Left lung (tissue), 10 donors: ENCODE measurements around the gene SYNJ2. TPM values are rescaled to one million over a fixed set of nuclear protein-coding genes. Genes with fewer than 3 reads are reported as not detected.

Experiments
- ATAC-seq: fragments of 200-7000 bp; cut with Tn5 transposase; one replicate; pipeline ENCODE4 v1.9.1; 2020; ENCODE audit warnings: moderate library complexity
- DNase-seq, 4 donors: peaks; one replicate each; pipeline ENCODE4 v3.0.0-alpha.2; 2013 to 2020
- H3K27ac ChIP-seq, 2 donors: fragments of 200-600 bp; sonication (generic) in 1 of 2; one replicate each; pipeline versions ENCODE4 v1.5.0 to v1.8.0; 2020 to 2021
- H3K27me3 ChIP-seq, 2 donors: fragments of 200-600 bp; sonication (generic) in 1 of 2; one replicate each; pipeline versions ENCODE4 v1.5.0 to v1.8.0; 2020 to 2021
- H3K36me3 ChIP-seq, 2 donors: fragments of 200-600 bp; sonication (generic) in 1 of 2; one replicate each; pipeline versions ENCODE4 v1.5.0 to v1.8.0; 2020 to 2021
- H3K4me1 ChIP-seq, 2 donors: fragments of 200-600 bp; one replicate each; pipeline ENCODE4 v1.8.0; 2021
- H3K4me3 ChIP-seq, 2 donors: fragments of 200-600 bp; sonication (generic) in 1 of 2; one replicate each; pipeline versions ENCODE4 v1.5.0 to v1.8.0; 2020 to 2021; ENCODE audit warnings: mild to moderate bottlenecking in 1 of 2
- H3K9me3 ChIP-seq, 2 donors: fragments of 200-600 bp; sonication (generic) in 1 of 2; one replicate each; pipeline versions ENCODE4 v1.5.0 to v1.8.0; 2020 to 2021
- intact Hi-C, 2 donors: fragments of 100-400 bp; cut with DNase I; formaldehyde crosslinking; loops; one replicate each; pipeline versions ENCODE4 v1.11.2 to v1.14.2; 2022
- polyA plus RNA-seq, 6 donors: library from polyadenylated mRNA; unstranded; fragments of 120-200 nt; gene quantifications; one replicate each; pipeline ENCODE4 v1.2.1, GENCODE V29; 2013; ENCODE audit not compliant: insufficient read length in 6 of 6
- total RNA-seq, 2 donors: library from RNA; stranded (reverse); fragmentation: NEBNext Ultra II Directional; extraction: Animal tissue kit (Norgen Biotek cat#: 25700); gene quantifications; one replicate each; pipeline ENCODE4 v1.2.1, GENCODE V29; 2021
- TF ChIP-seq, protein P1 (sequence below), 2 donors: fragments of 200-600 bp; sonication (generic) in 1 of 2; IDR thresholded peaks; one replicate each; pipeline versions ENCODE4 v1.5.0 to v1.8.0; 2021; ENCODE audit warnings: antibody characterized with exemption in 2 of 2
- donor health status: DM: no; HTN: yes; CAD: no.
- donor health status: DM: no; HTN: no; CAD: no.

Gene SYNJ2
- total and polyA plus RNA-seq, 8 donors: 6.2 to 12.2 (median 7.5) TPM

DNA sequence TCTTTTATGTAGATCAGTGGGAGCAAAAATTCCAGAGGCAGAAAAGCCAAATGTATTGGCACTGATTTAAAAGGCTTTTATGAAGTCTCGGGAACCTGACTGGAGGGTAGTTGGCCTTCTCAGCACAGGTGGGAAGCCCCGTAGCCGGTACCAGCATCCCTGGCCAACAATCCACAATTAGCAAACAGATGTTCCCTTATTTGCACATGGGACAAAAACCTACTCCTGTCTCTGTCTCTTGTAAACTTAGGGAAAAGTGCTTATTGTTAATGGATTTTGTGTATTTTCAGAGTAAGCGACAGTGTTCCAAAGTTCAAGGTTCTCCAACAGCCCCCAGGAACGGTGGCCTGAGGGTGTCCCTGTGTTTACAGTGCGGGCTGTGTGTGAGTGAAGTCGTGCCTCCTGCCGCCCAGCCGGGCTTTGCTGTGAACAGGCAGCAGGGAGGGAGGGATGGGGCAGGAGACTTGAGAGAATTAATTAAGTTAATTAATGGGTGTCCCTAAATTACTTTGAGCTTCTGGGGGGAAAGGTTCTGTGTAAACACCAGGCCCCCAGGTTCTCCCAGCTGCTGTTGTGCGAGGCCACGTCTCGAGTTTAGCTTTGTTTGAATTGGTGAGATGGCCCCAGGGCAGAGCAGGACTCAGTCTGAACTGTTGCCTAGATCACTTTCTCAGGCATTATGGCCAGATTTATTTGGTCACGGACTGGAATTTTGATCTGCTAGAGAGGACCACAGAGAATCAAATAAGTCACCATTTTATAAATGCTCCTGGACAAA is 3.9 kb downstream of the SYNJ2 start:
- Histone ChIP-seq H3K36me3 (no peaks in the 10 kb centered on the region), H3K4me3 (no peak overlapping the region), H3K27ac (no peak overlapping the region), H3K9me3 (no peaks in the 10 kb centered on the region), H3K27me3 (peaks cover 0 to 12% of the 10 kb centered on the region in 2 donors), H3K4me1 (peaks cover 10 to 58% of the 10 kb centered on the region in 2 donors)
- intact Hi-C loops: no loop called here
- no peak for ATAC-seq
- peak in 1 of 4 donors; percentile 45 for DNase-seq
- TF ChIP-seq, protein P1, sequence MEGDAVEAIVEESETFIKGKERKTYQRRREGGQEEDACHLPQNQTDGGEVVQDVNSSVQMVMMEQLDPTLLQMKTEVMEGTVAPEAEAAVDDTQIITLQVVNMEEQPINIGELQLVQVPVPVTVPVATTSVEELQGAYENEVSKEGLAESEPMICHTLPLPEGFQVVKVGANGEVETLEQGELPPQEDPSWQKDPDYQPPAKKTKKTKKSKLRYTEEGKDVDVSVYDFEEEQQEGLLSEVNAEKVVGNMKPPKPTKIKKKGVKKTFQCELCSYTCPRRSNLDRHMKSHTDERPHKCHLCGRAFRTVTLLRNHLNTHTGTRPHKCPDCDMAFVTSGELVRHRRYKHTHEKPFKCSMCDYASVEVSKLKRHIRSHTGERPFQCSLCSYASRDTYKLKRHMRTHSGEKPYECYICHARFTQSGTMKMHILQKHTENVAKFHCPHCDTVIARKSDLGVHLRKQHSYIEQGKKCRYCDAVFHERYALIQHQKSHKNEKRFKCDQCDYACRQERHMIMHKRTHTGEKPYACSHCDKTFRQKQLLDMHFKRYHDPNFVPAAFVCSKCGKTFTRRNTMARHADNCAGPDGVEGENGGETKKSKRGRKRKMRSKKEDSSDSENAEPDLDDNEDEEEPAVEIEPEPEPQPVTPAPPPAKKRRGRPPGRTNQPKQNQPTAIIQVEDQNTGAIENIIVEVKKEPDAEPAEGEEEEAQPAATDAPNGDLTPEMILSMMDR (IDR thresholded peaks at IDR 0.05): no peak

DNA sequence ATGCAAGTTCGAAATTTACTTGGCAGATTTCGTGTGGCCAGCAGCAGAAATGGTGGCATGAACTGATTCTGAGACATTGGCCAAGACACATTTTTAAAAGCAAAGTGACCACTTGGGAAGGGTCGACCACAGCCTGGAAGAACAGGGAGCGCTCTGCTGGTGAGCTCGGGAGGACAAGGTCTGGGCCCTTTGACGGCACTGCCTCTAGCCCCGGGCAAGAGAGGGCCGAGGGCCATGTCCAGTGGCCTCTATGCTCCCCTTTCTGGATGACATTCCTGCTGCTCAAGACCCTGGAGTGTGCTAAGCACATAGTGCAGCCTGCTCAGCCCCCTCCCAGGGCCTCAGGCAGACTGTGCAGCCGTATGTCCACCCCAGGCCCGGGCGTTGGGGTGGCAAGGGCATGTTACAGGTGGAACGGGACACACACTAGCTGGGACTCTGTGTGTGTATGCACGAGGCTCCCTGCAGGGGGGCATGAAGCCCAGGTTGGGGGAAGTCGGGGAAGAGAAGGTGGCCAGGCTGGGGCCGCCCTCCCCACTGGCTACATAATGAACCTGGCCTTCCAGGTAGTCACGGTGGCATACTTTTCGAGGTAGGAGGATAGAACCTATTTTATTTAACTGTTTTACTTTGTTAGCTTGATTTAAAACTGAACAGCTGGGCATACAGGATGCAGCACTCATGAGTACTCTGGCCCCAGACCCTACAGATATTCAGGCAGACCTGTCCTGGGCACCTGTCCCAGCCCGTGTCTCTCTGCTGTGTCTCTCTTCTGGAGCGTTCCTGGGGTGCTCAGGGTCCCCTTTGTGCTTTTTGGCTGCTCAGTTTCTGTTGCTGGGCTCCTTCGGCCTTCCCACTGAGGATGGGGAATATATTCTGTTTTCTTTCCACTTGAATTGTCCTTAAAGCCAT is 6.4 kb downstream of the SYNJ2 start:
- H3K4me1 ChIP-seq: peaks cover 6 to 42% of the 10 kb centered on the region in 2 donors
- no peaks in the 10 kb centered on the region for H3K27me3 ChIP-seq
- no peak overlapping the region for H3K4me3 ChIP-seq
- DNase-seq (no peak), ATAC-seq (no peak)
- no peaks in the 10 kb centered on the region for H3K36me3 ChIP-seq
- intact Hi-C loops: no loop called here
- TF ChIP-seq, protein P1 (IDR thresholded peaks at IDR 0.05): no peak
- H3K9me3 ChIP-seq: no peaks in the 10 kb centered on the region
- H3K27ac ChIP-seq: no peak overlapping the region

GRCh38 chr6:157988700-157989063 is 7.0 kb downstream of the SYNJ2 start:
- no peaks in the 10 kb centered on the region for H3K36me3 ChIP-seq
- no peaks in the 10 kb centered on the region for H3K27me3 ChIP-seq
- intact Hi-C loops: no loop called here
- no peak overlapping the region for H3K27ac ChIP-seq
- no peak overlapping the region for H3K4me3 ChIP-seq
- no peaks in the 10 kb centered on the region for H3K9me3 ChIP-seq
- peaks cover 6 to 39% of the 10 kb centered on the region in 2 donors for H3K4me1 ChIP-seq
- ATAC-seq (no peak), DNase-seq (no peak)
- TF ChIP-seq, protein P1 (IDR thresholded peaks at IDR 0.05): no peak

DNA sequence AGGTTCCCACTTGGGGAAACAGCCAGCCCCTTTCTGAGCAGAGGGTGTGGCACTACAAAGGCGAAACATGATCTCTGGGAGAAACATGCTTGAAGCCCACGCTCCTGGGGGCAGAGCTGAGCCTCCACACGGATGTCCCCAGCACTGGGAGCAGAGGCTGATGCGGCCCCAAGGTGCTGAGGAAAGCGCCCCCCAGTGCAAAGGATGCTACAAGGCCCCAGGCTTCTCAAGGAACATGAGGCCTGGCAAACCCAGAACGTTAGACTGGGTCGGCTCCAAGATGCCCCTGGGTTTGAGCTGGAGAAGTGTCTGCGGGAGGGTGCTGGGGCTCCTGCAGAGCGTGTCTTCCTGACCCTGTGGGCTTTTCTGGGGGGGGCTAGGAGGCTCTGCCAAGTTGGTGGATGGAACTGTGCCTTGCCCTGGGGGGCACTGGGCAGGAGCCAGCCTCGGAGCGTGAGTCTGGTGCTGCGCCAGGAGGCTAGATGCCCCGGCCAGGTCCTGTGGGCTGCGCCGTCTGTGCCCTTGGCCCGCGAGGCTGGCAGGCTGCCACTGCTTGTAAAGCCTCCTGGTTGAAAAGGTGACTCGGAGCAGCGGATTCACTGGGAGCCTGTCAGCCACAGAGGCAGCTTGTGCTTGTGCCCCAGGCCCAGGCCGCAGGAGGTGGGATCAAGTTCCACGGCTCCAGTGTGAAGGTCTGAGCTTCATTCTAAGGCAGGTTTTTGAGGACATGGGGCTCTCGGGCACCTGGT is 8.1 kb downstream of the SYNJ2 start:
- intact Hi-C loops: no loop called here
- peaks cover 6 to 30% of the 10 kb centered on the region in 2 donors for H3K4me1 ChIP-seq
- no peaks in the 10 kb centered on the region for H3K9me3 ChIP-seq
- no peak overlapping the region for H3K27ac ChIP-seq
- TF ChIP-seq, protein P1 (IDR thresholded peaks at IDR 0.05): no peak
- DNase-seq: no peak
- no peak overlapping the region for H3K4me3 ChIP-seq
- H3K27me3 ChIP-seq: no peaks in the 10 kb centered on the region
- peak; percentile 49 for ATAC-seq
- no peaks in the 10 kb centered on the region for H3K36me3 ChIP-seq
